GM10847 (cell line): ENCODE data around the gene FIBP.
A peak's percentile ranks its signal among the peaks of the same experiment; 100 is the strongest.

ENCODE experiments used
- POLR2A ChIP-seq: IDR thresholded peaks from 2 replicates; pipeline ENCODE4 v1.6.1; 2011; ENCODE audit not compliant: insufficient read length; ENCODE audit errors: extremely low read depth

The FIBP gene

DNA sequence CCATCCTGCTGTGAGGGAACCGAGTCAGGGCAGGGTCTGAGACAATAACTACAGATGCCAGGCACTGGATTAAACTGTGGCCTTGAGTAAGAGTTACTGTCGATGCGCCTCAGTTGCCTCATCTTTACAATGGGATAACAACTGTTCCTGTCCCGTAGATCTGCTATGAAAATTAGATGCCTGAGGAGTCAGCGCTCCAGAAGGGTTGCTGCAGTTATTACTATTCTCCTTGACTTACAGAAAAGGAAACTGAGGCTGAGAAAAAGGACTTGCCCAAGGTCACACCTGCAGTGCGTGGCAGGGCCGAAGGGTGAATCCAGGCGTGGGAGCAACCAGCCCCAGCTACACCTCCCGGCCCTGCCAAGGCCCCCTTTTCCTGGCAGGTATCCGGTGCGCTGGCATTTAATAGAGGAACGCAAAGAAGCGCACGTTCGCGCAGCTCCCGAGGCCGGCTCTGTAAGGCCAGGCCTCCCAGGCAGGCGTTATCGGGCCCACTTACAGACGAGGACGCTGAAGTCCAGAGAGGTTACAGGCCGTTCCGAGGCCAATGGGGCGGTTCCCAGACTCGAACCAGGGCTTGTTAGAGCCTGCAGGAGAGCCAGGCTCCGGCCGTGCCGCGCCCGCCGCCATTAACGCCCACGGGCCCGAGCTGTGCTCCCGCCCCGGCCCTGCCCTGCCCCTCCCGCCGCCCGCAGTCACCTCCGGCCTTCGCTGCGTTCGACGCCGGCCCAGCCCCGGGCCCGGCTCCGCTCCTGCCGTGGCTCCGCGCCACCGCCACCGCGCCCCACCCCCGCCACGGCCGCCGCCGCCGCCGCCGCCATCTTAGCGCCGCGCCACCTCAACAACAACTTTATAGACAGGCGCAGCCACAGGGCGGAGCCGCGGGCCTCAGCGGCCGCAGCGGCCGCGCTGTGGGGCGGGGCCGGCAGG lies 30.2 kb upstream of the FIBP start, which contains the start of gene C11orf68:
C11orf68 (minus strand) TSS at position 852 of the 930 bp plus-strand sequence; CDS start at position 821, 31 bp downstream.
- peak; percentile 65 for TF ChIP-seq POLR2A

DNA sequence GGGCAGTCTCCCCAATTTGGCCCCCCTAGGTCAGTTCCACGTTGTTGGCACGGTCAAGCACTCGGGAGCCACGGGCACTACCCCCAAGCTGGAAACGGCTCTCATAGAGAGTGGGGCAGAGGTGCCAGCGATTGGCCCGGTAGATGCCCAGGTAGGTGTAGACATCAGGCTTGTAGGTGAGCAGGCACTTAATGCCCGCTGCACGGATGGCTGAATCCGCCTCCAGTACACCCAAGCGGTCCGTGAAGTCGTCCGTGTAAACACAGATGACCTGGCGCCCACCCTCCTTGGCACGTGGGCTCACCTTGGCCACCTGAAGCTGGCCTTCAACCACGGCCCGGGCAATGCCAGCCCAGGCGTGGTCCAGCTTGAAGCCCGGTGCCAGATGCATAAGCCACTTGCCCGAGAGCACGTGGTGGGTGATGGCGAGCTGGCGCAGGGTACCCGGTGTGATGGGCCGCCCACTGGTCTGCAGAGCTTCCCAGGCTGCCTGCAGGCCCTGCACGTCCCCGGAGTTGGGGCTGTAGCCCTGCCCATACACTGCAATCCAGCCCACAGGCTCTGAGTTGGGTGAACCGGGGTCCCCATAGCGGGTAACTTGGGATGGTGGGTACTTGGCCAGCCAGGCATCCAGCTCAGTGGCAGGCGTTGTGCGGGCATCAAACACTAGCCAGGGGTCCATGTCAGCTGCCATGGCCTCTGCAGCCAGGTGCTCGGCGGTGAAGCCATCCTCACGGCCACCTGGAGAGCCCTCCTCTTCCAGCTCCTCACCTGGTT lies 29.4 kb upstream of the FIBP start:
- no peak for TF ChIP-seq POLR2A

GRCh38 chr11:65917077-65917433 lies 28.8 kb upstream of the FIBP start:
- no peak for TF ChIP-seq POLR2A

DNA sequence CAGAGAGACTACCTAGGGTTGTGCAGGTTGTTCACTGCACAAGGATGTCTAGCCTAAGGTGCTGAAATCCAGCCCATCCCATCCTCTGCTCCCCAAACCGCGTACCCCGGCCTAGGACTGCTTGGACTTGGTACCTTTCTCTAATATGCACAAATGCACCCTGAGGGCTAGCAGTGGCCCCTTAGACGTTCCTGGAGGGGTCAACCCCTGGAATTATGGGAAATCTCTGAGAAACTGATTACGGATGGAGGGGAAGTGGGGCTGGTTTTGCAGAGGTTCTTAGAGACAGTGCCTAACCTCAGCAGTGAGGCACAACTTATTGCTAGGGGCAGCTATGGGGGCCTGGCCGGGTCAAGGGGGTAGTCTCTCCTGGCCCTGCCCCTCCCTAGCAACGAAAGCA lies 28.1 kb upstream of the FIBP start:
- TF ChIP-seq POLR2A = no peak

- TF ChIP-seq POLR2A = no peak
Observed at GRCh38 chr11:65915821-65916251, 27.6 kb upstream of the FIBP start.

DNA sequence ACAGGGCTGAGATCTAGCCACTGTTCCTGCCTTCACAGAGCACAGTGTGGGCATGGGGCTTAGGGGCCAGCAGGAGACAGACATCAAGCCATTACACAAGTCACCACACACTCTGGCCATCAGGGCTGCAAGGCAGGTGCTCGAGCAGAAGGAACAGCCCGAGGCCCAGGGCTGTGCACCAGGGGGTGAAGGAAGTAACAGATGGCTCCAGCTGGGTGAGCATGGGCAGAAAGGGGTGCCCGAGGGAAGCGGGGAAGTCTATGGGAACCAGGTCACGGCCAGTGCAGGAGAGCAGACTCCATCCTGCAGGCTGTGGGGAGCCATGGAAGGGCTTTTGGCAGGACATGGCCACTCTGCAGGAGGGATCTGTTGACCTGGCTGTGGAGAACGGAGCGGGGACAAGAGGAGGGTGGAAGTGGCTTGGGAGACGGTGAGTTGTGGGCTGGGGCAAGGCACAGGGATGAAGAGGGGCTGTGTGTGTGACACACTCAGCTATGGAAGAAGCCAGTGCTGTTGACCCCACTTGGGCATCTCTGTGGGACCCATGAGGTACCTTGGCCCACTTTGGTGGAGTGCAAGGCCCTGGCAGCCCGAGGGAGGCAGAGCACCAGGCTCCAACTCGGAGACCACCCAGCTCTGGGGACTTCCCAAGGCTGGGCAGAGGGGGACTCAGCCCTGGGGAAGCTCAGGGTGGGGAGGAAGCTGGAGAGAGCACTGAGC lies 27.0 kb upstream of the FIBP start:
- no peak for TF ChIP-seq POLR2A

DNA sequence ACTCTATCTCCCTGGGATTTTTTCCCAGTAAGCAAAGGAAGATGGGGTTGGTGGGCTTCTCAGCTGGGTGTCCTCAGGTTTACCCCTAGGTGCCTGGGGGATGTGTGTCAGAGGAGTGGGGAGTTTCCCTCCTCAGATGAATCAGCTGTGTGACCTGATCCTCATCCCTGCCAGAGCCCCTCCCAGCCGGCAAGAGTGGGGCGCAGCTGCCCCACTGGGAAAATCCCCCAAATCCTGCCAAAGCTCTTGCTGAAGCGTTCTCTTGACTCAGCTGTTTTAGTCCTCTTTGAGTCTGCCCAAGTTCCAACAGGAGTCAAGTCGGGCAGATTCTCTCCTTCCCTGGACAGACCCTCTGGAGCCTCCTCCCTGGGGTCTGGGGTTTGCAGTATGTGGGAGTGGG lies 24.6 kb upstream of the FIBP start:
- TF ChIP-seq POLR2A = no peak

DNA sequence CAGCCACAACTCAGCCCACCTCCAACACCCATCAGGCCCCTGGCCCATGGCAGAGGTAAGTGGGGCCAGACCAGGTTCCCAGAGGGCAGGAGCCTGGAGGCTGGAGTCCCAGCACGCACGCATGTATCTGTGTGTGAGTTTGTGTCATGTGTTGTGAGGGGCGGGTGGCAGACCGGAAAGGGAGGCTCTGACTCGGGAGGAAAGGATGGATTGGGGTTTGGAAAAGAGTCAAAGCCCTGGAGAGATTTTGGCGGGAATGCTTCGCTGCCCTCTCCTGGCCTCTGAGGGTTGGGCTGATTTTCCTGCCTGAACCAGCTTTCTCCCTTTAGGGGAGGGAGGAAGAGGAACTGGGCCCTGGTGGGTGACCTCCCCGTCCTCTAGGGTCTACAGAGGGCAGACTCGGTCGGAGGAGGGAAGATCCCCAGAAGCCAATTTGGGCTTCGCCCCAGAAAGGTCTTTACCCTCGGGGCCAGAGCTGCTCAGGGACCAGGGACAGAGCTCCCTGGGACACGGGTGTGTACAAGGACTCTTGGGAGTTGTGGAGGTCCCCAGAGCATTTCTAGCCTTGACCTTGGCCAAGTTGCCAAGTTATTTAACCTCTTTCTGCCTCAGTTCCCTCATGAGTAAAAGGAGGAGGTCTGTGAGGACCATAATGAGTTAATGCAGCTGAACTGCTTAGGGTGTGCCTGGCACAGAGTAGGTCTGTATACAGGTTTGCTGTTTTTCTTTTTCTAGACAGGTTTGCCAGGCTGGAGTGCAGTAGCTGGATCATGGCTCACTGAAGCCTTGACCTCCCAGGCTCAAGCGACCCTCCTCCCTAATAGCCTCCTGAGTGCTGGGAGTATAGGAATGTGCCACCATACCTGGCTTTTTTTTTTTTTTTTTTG lies 23.7 kb upstream of the FIBP start:
- TF ChIP-seq POLR2A = no peak

- no peak for TF ChIP-seq POLR2A
Observed at GRCh38 chr11:65907878-65908277, 19.6 kb upstream of the FIBP start.

DNA sequence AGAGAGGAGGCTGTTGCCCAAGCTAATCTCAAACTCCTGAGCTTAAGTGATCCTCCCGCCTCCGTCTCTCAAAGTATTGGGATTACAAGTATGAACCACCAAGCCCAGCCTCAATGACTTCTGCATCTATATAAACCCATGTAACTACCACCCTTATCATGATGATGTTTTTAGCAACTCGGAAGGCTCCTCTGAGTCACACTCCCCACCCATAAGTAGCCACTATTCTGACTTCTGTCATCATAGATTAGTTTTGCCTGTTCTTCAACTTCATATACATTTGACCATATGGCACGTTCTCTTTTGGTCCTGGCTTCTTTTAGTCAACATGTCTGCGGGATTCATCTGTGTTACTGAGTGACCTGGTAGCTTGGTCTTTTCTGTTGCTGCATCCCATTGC lies 18.3 kb upstream of the FIBP start:
- TF ChIP-seq POLR2A = no peak

DNA sequence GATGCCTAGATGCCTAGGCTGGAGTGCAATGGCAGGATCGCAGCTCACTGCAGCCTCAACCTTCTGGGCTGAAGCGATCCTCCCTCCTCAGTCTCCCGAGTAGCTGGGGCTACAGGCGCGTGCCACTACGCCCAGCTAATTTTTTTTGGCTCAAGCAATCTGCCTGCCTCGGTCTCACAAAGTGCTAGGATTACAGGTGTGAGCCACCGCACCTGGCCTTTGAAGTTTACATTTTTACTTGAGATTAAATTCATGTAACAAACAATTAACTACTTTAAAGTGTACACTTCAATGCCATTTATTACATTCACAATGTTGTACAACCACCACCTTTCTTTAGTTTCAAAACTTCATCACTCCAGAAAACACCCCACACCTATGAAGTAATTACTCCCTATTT lies 15.4 kb upstream of the FIBP start:
- no peak for TF ChIP-seq POLR2A

- no peak for TF ChIP-seq POLR2A
Observed at GRCh38 chr11:65903068-65903481, 14.8 kb upstream of the FIBP start.

- no peak for TF ChIP-seq POLR2A
Observed at GRCh38 chr11:65900899-65901180, 12.6 kb upstream of the FIBP start.

- TF ChIP-seq POLR2A = peak; percentile 58
Observed at GRCh38 chr11:65900125-65900898, 12.0 kb upstream of the FIBP start, which contains the start of gene FOSL1. FOSL1 (minus strand) TSS chr11:65900388; CDS start chr11:65900339, 49 bp downstream.
